ENCODE data around the gene EHF. TPM values are rescaled to one million over a fixed set of nuclear protein-coding genes. Genes with fewer than 3 reads are reported as not detected.
A peak's percentile ranks its signal among the peaks of the same experiment; 100 is the strongest.

The EHF gene
- total and polyA plus RNA-seq, 9 of the 15 experiments (the other 6 are each of a cell fraction or from before 2014, with no cell fraction given) = 0.04 to 0.54 (median 0.37) TPM

DNA sequence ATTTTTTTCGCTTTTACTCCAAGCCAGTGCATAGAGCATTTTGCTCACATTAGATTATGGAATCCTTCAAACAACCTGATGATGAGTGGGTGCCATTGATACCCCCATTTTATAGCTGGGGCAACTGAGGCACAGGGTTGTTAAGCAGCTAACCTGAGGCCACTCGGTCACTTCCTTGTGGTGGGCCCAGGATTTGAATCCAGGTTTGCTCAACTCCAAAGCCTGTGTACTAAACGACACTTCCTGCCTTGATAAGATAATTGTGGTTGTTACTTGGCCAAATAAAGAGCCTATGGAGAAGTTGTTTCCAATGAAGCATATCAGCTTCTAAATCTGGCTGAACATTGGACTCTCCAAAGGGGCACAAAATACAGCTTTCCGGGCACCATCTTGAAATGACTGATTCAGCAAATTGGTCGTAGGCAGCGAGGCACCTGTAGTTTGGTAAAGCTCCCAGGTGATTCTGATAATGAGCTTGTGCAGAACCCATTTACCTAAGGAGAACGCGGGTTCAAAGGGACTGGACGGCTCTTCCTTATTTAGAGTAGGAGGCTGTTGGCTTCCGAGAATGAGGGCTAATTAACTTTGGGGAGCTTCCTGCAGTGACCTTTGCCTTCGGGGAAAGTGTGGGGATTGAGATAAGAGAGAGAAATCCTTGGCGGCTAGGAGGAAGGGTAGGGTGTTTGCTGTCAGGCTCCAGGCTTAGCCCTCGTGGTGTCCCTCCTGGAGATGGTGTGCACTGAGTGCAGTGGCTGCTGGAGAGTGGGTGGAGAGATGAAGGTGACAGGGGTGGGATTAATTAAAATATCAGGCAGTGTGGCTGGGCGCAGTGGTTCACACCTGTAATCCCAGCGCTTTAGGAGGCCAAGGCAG lies 17.5 kb upstream of the EHF start (continued):
- TF ChIP-seq, protein P1, sequence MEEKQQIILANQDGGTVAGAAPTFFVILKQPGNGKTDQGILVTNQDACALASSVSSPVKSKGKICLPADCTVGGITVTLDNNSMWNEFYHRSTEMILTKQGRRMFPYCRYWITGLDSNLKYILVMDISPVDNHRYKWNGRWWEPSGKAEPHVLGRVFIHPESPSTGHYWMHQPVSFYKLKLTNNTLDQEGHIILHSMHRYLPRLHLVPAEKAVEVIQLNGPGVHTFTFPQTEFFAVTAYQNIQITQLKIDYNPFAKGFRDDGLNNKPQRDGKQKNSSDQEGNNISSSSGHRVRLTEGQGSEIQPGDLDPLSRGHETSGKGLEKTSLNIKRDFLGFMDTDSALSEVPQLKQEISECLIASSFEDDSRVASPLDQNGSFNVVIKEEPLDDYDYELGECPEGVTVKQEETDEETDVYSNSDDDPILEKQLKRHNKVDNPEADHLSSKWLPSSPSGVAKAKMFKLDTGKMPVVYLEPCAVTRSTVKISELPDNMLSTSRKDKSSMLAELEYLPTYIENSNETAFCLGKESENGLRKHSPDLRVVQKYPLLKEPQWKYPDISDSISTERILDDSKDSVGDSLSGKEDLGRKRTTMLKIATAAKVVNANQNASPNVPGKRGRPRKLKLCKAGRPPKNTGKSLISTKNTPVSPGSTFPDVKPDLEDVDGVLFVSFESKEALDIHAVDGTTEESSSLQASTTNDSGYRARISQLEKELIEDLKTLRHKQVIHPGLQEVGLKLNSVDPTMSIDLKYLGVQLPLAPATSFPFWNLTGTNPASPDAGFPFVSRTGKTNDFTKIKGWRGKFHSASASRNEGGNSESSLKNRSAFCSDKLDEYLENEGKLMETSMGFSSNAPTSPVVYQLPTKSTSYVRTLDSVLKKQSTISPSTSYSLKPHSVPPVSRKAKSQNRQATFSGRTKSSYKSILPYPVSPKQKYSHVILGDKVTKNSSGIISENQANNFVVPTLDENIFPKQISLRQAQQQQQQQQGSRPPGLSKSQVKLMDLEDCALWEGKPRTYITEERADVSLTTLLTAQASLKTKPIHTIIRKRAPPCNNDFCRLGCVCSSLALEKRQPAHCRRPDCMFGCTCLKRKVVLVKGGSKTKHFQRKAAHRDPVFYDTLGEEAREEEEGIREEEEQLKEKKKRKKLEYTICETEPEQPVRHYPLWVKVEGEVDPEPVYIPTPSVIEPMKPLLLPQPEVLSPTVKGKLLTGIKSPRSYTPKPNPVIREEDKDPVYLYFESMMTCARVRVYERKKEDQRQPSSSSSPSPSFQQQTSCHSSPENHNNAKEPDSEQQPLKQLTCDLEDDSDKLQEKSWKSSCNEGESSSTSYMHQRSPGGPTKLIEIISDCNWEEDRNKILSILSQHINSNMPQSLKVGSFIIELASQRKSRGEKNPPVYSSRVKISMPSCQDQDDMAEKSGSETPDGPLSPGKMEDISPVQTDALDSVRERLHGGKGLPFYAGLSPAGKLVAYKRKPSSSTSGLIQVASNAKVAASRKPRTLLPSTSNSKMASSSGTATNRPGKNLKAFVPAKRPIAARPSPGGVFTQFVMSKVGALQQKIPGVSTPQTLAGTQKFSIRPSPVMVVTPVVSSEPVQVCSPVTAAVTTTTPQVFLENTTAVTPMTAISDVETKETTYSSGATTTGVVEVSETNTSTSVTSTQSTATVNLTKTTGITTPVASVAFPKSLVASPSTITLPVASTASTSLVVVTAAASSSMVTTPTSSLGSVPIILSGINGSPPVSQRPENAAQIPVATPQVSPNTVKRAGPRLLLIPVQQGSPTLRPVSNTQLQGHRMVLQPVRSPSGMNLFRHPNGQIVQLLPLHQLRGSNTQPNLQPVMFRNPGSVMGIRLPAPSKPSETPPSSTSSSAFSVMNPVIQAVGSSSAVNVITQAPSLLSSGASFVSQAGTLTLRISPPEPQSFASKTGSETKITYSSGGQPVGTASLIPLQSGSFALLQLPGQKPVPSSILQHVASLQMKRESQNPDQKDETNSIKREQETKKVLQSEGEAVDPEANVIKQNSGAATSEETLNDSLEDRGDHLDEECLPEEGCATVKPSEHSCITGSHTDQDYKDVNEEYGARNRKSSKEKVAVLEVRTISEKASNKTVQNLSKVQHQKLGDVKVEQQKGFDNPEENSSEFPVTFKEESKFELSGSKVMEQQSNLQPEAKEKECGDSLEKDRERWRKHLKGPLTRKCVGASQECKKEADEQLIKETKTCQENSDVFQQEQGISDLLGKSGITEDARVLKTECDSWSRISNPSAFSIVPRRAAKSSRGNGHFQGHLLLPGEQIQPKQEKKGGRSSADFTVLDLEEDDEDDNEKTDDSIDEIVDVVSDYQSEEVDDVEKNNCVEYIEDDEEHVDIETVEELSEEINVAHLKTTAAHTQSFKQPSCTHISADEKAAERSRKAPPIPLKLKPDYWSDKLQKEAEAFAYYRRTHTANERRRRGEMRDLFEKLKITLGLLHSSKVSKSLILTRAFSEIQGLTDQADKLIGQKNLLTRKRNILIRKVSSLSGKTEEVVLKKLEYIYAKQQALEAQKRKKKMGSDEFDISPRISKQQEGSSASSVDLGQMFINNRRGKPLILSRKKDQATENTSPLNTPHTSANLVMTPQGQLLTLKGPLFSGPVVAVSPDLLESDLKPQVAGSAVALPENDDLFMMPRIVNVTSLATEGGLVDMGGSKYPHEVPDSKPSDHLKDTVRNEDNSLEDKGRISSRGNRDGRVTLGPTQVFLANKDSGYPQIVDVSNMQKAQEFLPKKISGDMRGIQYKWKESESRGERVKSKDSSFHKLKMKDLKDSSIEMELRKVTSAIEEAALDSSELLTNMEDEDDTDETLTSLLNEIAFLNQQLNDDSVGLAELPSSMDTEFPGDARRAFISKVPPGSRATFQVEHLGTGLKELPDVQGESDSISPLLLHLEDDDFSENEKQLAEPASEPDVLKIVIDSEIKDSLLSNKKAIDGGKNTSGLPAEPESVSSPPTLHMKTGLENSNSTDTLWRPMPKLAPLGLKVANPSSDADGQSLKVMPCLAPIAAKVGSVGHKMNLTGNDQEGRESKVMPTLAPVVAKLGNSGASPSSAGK (IDR thresholded peaks at IDR 0.05) = peak; percentile 83
- TF ChIP-seq ZNF707 (CRISPR knock-in tag; conservative IDR thresholded peaks at IDR 0.05) = no peak
- TF ChIP-seq PCBP2 (IDR thresholded peaks at IDR 0.05; ENCODE audit: low read depth, low read length, poor library complexity, severe bottlenecking) = no peak
- peak; percentile 97 for TF ChIP-seq ZEB2 (IDR thresholded peaks at IDR 0.05)
- TF ChIP-seq MCM5 (IDR thresholded peaks at IDR 0.05; ENCODE audit: low read depth) = no peak
- TF ChIP-seq, protein P2, sequence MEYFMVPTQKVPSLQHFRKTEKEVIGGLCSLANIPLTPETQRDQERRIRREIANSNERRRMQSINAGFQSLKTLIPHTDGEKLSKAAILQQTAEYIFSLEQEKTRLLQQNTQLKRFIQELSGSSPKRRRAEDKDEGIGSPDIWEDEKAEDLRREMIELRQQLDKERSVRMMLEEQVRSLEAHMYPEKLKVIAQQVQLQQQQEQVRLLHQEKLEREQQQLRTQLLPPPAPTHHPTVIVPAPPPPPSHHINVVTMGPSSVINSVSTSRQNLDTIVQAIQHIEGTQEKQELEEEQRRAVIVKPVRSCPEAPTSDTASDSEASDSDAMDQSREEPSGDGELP (CRISPR knock-in tag; IDR thresholded peaks at IDR 0.05; ENCODE audit: borderline replicate concordance) = peak; percentile 68; the same call in 1 of the 2 replicates
- 0 out of 4 replicates have a peak, but pooled peaks of 1 of the 2 experiments have one; percentile 42 for TF ChIP-seq SIN3A (IDR thresholded peaks at IDR 0.05; ENCODE audit: borderline replicate concordance in 2 of 2, control insufficient read depth in 1 of 2, low read depth in 2 of 2, low read length in 2 of 2)
- no peak for TF ChIP-seq HIVEP1 (CRISPR knock-in tag; IDR thresholded peaks at IDR 0.05)
- TF ChIP-seq, protein P3, sequence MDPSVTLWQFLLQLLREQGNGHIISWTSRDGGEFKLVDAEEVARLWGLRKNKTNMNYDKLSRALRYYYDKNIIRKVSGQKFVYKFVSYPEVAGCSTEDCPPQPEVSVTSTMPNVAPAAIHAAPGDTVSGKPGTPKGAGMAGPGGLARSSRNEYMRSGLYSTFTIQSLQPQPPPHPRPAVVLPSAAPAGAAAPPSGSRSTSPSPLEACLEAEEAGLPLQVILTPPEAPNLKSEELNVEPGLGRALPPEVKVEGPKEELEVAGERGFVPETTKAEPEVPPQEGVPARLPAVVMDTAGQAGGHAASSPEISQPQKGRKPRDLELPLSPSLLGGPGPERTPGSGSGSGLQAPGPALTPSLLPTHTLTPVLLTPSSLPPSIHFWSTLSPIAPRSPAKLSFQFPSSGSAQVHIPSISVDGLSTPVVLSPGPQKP (CRISPR knock-in tag; IDR thresholded peaks at IDR 0.05) = no peak
- peak; percentile 73 for TF ChIP-seq ETV1 (tag; conservative IDR thresholded peaks at IDR 0.05; ENCODE audit: low read depth)

Data from K562 (cell line).